ENCODE results near the gene ARSB.

The ARSB gene

GRCh38 chr5:78747055-78747454, 238.1 kb downstream of the ARSB start:
- no peak for TF ChIP-seq CTCF (IDR thresholded peaks at IDR 0.05)
- no peak for TF ChIP-seq ZFX (IDR thresholded peaks at IDR 0.05; ENCODE audit: borderline replicate concordance)
- no peak overlapping the region for H3K27ac ChIP-seq

- no peak for TF ChIP-seq CTCF (IDR thresholded peaks at IDR 0.05)
- no peak for TF ChIP-seq ZFX (IDR thresholded peaks at IDR 0.05; ENCODE audit: borderline replicate concordance)
- no peak overlapping the region for H3K27ac ChIP-seq
These were observed 238.9 kb downstream of the ARSB start for GRCh38 chr5:78746021-78746770.

GRCh38 chr5:78744951-78745534, 240.1 kb downstream of the ARSB start:
- TF ChIP-seq CTCF (IDR thresholded peaks at IDR 0.05), result no peak
- no peak for TF ChIP-seq ZFX (IDR thresholded peaks at IDR 0.05; ENCODE audit: borderline replicate concordance)
- no peak overlapping the region for H3K27ac ChIP-seq

GRCh38 chr5:78741019-78741418, 244.1 kb downstream of the ARSB start:
- TF ChIP-seq ZFX (IDR thresholded peaks at IDR 0.05; ENCODE audit: borderline replicate concordance), result no peak
- TF ChIP-seq CTCF (IDR thresholded peaks at IDR 0.05), result no peak
- H3K27ac ChIP-seq, result no peak overlapping the region

- TF ChIP-seq ZFX (IDR thresholded peaks at IDR 0.05; ENCODE audit: borderline replicate concordance) (no peak), CTCF (IDR thresholded peaks at IDR 0.05) (no peak)
- no peak overlapping the region for H3K27ac ChIP-seq
These were observed 246.3 kb downstream of the ARSB start for GRCh38 chr5:78738693-78739300.

GRCh38 chr5:78738104-78738503, 247.0 kb downstream of the ARSB start:
- H3K27ac ChIP-seq, result no peak overlapping the region
- TF ChIP-seq ZFX (IDR thresholded peaks at IDR 0.05; ENCODE audit: borderline replicate concordance) (no peak), CTCF (IDR thresholded peaks at IDR 0.05) (no peak)

Data from 22Rv1 (cell line).